ENCODE results near the gene SPOCK1.

- TF ChIP-seq GATA2 (IDR thresholded peaks at IDR 0.05; ENCODE audit: low read depth, low read length) (no peak), GATA3 (IDR thresholded peaks at IDR 0.05; ENCODE audit: low read depth, low read length) (no peak)
These were observed 573.1 kb downstream of the SPOCK1 start for GRCh38 chr5:136926073-136926472.

Measured in SH-SY5Y (cell line).